Naive thymus-derived CD4-positive, alpha-beta T cell (primary cell): ENCODE results near the gene GABRB1. TPM values are rescaled to one million over a fixed set of nuclear protein-coding genes. Genes with fewer than 3 reads are reported as not detected.
"Not testable (repeated sequence)": the region's sequence is repeated elsewhere in the genome, so short reads cannot be mapped to it uniquely, and the experiment has no call there.

Experiments used
- ATAC-seq: fragments of 150-1000 bp; cut with Tn5 transposase; 2 replicates; pipeline ENCODE4 v1.10.0; 2021; ENCODE audit warnings: mild to moderate bottlenecking, moderate library complexity
- CTCF ChIA-PET: fragments of 350-600 bp; sonication (Branson Sonifier 250); formaldehyde crosslinking; loops from one replicate; lab custom pipeline; 2021; ENCODE audit warnings: antibody characterized with exemption; lab: Charles Lee
- POLR2A ChIA-PET: fragments of 350-600 bp; sonication (Branson Sonifier 250); formaldehyde crosslinking; loops from one replicate; lab custom pipeline; 2021; ENCODE audit warnings: antibody characterized with exemption, inconsistent platforms; lab: Charles Lee
- DNase-seq, 9 donors: peaks; one replicate each; pipeline versions ENCODE4 v3.0.0 to v3.0.0-alpha.2; 2020 to 2022; ENCODE audit warnings: mixed read lengths in 1 of 9
- H3K27ac ChIP-seq: one replicate; pipeline ENCODE4 v1.7.0; 2013; ENCODE audit warnings: mild to moderate bottlenecking, low read depth, low read length, moderate library complexity
- H3K27me3 ChIP-seq, 2 donors: one replicate each; pipeline ENCODE4 v1.7.0; 2013; ENCODE audit warnings: low read length in 2 of 2, mild to moderate bottlenecking in 2 of 2, moderate library complexity in 2 of 2; ENCODE audit not compliant: control insufficient read depth in 2 of 2, insufficient read depth in 2 of 2
- H3K36me3 ChIP-seq, 3 experiments: 1 replicate in 2 of 3; 2 replicates in 1 of 3; pipeline ENCODE4 v1.7.0; 2013; ENCODE audit warnings: low read length in 3 of 3, mild to moderate bottlenecking in 3 of 3, moderate library complexity in 1 of 3; ENCODE audit not compliant: insufficient read depth in 3 of 3, control insufficient read depth in 2 of 3
- H3K4me1 ChIP-seq, 2 donors: one replicate each; pipeline ENCODE4 v1.7.0; 2013; ENCODE audit warnings: low read length in 2 of 2, mild to moderate bottlenecking in 2 of 2, moderate library complexity in 1 of 2; ENCODE audit not compliant: control insufficient read depth in 2 of 2, insufficient read depth in 2 of 2
- H3K4me3 ChIP-seq: 2 replicates; pipeline ENCODE4 v1.7.0; 2013; ENCODE audit warnings: mild to moderate bottlenecking, low read length
- H3K9me3 ChIP-seq, 3 experiments: 1 replicate in 2 of 3; 2 replicates in 1 of 3; pipeline ENCODE4 v1.7.0; 2013; ENCODE audit warnings: low read length in 3 of 3; ENCODE audit not compliant: control insufficient read depth in 2 of 3
- H3K27ac Mint-ChIP-seq, 9 donors: one replicate each; pipeline ENCODE4 v1.8.0; 2020 to 2022; ENCODE audit warnings: mixed read lengths in 9 of 9, mild to moderate bottlenecking in 8 of 9, moderate library complexity in 5 of 9, inconsistent platforms in 2 of 9
- H3K27me3 Mint-ChIP-seq, 5 donors: one replicate each; pipeline ENCODE4 v1.8.0; 2021 to 2022; ENCODE audit warnings: mixed read lengths in 5 of 5, mild to moderate bottlenecking in 1 of 5
- H3K36me3 Mint-ChIP-seq, 5 donors: one replicate each; pipeline ENCODE4 v1.8.0; 2020 to 2022; ENCODE audit warnings: mixed read lengths in 5 of 5, mild to moderate bottlenecking in 3 of 5, inconsistent platforms in 1 of 5
- H3K4me1 Mint-ChIP-seq, 7 donors: one replicate each; pipeline ENCODE4 v1.8.0; 2020 to 2022; ENCODE audit warnings: mixed read lengths in 7 of 7, mild to moderate bottlenecking in 3 of 7, inconsistent platforms in 1 of 7
- H3K4me3 Mint-ChIP-seq, 10 donors: one replicate each; pipeline ENCODE4 v1.8.0; 2020 to 2022; ENCODE audit warnings: mild to moderate bottlenecking in 10 of 10, mixed read lengths in 10 of 10, moderate library complexity in 6 of 10, inconsistent platforms in 2 of 10
- H3K9me3 Mint-ChIP-seq, 11 donors: one replicate each; pipeline ENCODE4 v1.8.0; 2020 to 2022; ENCODE audit warnings: mixed read lengths in 11 of 11, mild to moderate bottlenecking in 4 of 11, inconsistent platforms in 1 of 11, moderate library complexity in 1 of 11
- intact Hi-C, 2 donors: fragments of 100-400 bp; cut with micrococcal nuclease; formaldehyde crosslinking; loops; one replicate each; pipeline ENCODE4 v1.15.1; 2023
- polyA plus RNA-seq, 2 donors: library from polyadenylated mRNA; unstranded; fragments of 300-500 nt; fragmentation: Illumina TruSeq; gene quantifications; one replicate each; pipeline ENCODE4 v1.2.3, GENCODE V29; 2021
- total RNA-seq, 6 experiments: library from RNA in 5 of 6; stranded (reverse) in 5 of 6; gene quantifications; 1 replicate in 5 of 6; 2 replicates in 1 of 6; pipeline ENCODE4 v1.2.3 and lab custom pipeline; 2021 to 2026

The GABRB1 gene
- total and polyA plus RNA-seq, 7 experiments from 2014 or later, result not detected

DNA sequence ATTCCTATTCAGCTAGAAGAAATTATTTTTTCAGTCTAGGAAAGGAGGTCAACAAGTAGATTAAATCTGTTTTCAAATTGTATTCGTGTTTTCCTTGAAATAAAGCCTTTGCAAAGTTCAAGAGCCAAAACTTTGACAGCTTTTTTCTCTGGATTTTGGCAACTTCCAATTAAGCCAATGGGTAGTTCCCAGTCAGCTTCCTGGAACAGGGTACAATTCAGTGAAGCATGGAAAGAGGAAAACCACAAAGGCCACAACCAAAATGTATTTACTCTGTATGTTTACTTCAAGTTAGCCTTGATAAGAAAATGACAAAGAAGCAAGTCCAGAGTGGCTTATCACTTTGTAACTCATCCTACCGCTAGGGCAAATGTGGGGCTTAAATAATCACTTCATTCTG is 243.5 kb downstream of the GABRB1 start:
- ChIA-PET POLR2A (no interaction called here), CTCF (no interaction called here)
- Histone ChIP-seq H3K9me3 (no peaks in the 10 kb centered on the region), H3K4me3 (no peak overlapping the region), H3K36me3 (no peaks in the 10 kb centered on the region), H3K27ac (no peak overlapping the region), H3K4me1 (no peaks in the 10 kb centered on the region), H3K27me3 (no peaks in the 10 kb centered on the region)
- no peak for DNase-seq
- Mint-ChIP-seq H3K4me3 (no peak overlapping the region), H3K4me1 (no peaks in the 10 kb centered on the region), H3K27ac (no peak overlapping the region), H3K9me3 (peaks cover 0 to 4% (median 0%) of the 10 kb centered on the region in 11 donors), H3K27me3 (peaks cover 0 to 8% (median 0%) of the 10 kb centered on the region in 5 donors), H3K36me3 (no peaks in the 10 kb centered on the region)
- no peak for ATAC-seq
- intact Hi-C loops, result no loop called here

DNA sequence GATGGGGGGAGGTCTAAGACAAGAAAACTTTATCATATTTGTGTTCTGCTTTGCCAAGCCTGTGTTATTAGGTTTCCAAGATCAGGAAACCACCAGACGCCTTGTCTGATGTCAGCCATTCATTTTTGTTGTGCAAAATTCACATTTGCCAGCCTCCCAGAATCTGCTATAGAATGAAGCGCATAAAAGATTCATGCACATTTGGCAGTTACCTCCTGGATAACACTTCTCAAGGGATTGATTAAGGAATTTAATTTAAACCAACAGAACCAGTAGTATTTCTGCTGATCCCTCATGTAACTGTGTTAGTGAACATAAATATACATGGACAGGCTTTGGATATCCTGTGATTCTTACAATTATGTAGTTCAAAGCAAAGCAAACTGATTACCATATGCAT is 244.2 kb downstream of the GABRB1 start:
- CTCF ChIA-PET, result no interaction called here
- H3K36me3 ChIP-seq, result no peaks in the 10 kb centered on the region
- intact Hi-C loops, result no loop called here

DNA sequence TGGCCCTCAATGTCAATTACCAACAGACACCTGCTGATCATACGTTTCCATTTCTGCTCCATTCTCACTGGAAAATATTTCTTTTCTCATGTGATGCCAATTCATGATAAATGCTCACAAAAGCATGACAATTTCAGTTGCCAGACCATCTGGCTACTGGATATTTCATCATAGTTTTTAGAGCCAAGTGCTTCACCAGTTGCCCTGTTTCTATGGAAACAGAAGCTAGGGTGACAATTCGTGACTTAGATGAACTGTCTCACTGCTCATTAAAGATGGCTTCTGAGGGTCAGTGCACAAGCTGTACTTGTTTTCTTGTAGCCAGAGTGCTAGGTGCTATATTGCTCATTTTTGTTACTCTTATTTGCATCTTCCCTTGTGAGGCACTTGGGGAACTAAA is 247.3 kb downstream of the GABRB1 start:
- intact Hi-C loops, result no loop called here
- no peak for ATAC-seq
- no peaks in the 10 kb centered on the region for H3K27me3 ChIP-seq
- Mint-ChIP-seq H3K4me1 (no peaks in the 10 kb centered on the region), H3K36me3 (no peaks in the 10 kb centered on the region), H3K9me3 (peaks cover 0 to 4% (median 0%) of the 10 kb centered on the region in 11 donors), H3K27me3 (peaks cover 0 to 11% (median 8%) of the 10 kb centered on the region in 5 donors), H3K27ac (no peak overlapping the region), H3K4me3 (no peak overlapping the region)
- H3K27ac ChIP-seq, result no peak overlapping the region
- no peaks in the 10 kb centered on the region for H3K36me3 ChIP-seq
- H3K4me3 ChIP-seq, result no peak overlapping the region
- no peak for DNase-seq
- H3K9me3 ChIP-seq, result no peaks in the 10 kb centered on the region
- CTCF ChIA-PET, result no interaction called here
- H3K4me1 ChIP-seq, result no peaks in the 10 kb centered on the region
- POLR2A ChIA-PET, result no interaction called here

More for the DNA sequence above, 244.2 kb downstream of the GABRB1 start:
- Mint-ChIP-seq H3K27ac (no peak overlapping the region), H3K4me3 (no peak overlapping the region), H3K27me3 (peaks cover 0 to 8% (median 0%) of the 10 kb centered on the region in 5 donors), H3K9me3 (peaks cover 0 to 4% (median 0%) of the 10 kb centered on the region in 11 donors), H3K36me3 (no peaks in the 10 kb centered on the region), H3K4me1 (no peaks in the 10 kb centered on the region)
- no peaks in the 10 kb centered on the region for H3K27me3 ChIP-seq
- POLR2A ChIA-PET, result no interaction called here
- H3K27ac ChIP-seq, result no peak overlapping the region
- no peaks in the 10 kb centered on the region for H3K9me3 ChIP-seq
- no peaks in the 10 kb centered on the region for H3K4me1 ChIP-seq
- ATAC-seq (no peak), DNase-seq (no peak)
- no peak overlapping the region for H3K4me3 ChIP-seq

DNA sequence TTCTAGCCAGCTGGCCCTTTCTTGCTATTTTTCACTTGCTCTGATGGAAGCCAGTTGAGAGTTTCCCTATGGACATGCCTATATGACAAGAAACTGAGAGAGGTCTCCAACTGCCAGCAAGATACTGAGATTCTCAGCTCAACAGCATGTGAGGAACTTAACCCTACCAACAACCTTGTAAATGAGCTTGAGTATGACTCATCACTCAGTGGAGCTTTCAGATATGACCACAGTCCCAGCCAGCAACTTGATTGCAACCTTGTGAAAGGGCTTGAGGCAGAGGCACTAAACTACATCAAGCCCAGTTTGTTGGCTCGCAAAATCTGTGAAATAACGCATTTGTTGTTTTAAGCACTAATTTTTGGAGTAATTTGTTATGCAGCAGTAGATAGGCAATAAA is 256.4 kb downstream of the GABRB1 start:
- Mint-ChIP-seq H3K27me3 (peaks cover 0 to 14% (median 10%) of the 10 kb centered on the region in 5 donors), H3K4me1 (no peaks in the 10 kb centered on the region), H3K9me3 (peaks cover 0 to 14% (median 3%) of the 10 kb centered on the region in 11 donors), H3K27ac (no peak overlapping the region), H3K36me3 (no peaks in the 10 kb centered on the region), H3K4me3 (no peak overlapping the region)
- CTCF ChIA-PET, result no interaction called here
- DNase-seq, result no peak
- POLR2A ChIA-PET, result no interaction called here
- intact Hi-C loops, result no loop called here
- no peaks in the 10 kb centered on the region for H3K9me3 ChIP-seq
- H3K36me3 ChIP-seq, result no peaks in the 10 kb centered on the region
- H3K4me3 ChIP-seq, result no peak overlapping the region
- ATAC-seq, result no peak
- no peak overlapping the region for H3K27ac ChIP-seq
- no peaks in the 10 kb centered on the region for H3K27me3 ChIP-seq
- no peaks in the 10 kb centered on the region for H3K4me1 ChIP-seq

DNA sequence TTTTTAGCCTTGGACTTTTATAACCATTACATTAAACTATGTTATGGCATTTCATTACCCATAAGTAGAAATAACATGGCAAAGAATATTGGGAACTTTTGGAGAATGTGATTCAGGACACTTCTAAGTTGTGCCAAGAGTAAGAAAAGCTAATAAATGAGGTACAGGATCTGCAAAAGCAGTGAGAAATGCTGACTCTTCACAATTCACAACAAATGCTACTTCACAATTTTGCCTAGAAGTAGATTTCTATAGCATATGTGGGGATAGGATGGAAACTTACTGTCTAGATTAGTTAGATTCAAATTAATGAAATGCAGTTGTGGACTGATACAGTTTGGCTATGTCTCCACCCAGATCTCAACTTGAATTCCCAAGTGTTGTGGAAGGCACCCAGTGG is 258.4 kb downstream of the GABRB1 start:
- intact Hi-C loops, result no loop called here
- H3K4me3 Mint-ChIP-seq, result no peak overlapping the region
- DNase-seq (no peak), ATAC-seq (no peak)
- no peak overlapping the region for H3K27ac Mint-ChIP-seq
- H3K9me3 Mint-ChIP-seq, result peaks cover 0 to 11% (median 0%) of the 10 kb centered on the region in 11 donors
- no peaks in the 10 kb centered on the region for H3K9me3 ChIP-seq
- H3K27me3 Mint-ChIP-seq, result peaks cover 0 to 14% (median 7%) of the 10 kb centered on the region in 5 donors
- H3K27me3 ChIP-seq, result no peaks in the 10 kb centered on the region
- H3K36me3 Mint-ChIP-seq, result no peaks in the 10 kb centered on the region
- no peak overlapping the region for H3K4me3 ChIP-seq
- H3K4me1 Mint-ChIP-seq, result no peaks in the 10 kb centered on the region
- ChIA-PET POLR2A (no interaction called here), CTCF (no interaction called here)
- no peak overlapping the region for H3K27ac ChIP-seq
- H3K4me1 ChIP-seq, result no peaks in the 10 kb centered on the region
- no peaks in the 10 kb centered on the region for H3K36me3 ChIP-seq

DNA sequence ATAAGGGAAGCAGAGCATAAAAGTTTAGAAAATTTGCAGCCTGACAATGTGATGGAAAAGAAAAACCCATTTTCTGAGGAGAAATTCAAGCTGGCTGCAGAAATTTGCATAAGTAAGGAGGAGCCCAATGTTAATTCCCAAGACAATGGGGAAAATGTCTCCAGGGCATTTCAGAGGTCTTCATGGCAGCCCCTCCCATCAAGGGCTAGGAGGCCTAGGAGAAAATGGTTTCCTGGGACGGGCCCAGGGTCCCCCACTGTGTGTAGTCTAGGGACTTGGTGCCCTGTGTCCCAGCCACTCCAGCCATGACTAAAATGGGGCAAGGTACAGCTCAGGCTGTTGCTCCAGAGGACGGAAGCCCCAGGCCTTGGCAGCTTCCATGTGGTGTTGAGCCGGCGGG is 259.5 kb downstream of the GABRB1 start:
- POLR2A ChIA-PET, H3K36me3 Mint-ChIP-seq, H3K27ac Mint-ChIP-seq: not testable (repeated sequence)

DNA sequence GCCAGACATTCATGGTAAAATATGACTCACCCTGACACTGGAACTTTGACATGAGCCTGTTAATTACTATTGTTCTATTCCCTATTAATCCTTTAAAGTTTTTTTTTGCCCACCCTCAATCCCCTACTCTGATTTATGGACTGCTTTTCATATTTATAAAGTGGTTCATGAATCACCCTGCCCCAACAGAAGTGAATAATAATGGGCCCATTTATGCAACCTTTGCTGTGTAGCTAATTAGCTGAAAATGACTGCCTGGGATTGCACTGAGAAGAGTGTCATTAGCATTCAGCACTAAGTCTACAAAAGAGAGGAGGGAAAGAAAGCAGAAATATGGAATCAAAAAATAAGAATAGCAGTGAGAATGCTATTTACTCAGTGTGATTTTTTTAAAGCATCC is 277.8 kb downstream of the GABRB1 start:
- Mint-ChIP-seq H3K9me3 (peaks cover 0 to 1% (median 0%) of the 10 kb centered on the region in 11 donors), H3K36me3 (no peaks in the 10 kb centered on the region), H3K27me3 (peaks cover 0 to 14% (median 8%) of the 10 kb centered on the region in 5 donors), H3K4me1 (no peaks in the 10 kb centered on the region), H3K4me3 (no peak overlapping the region), H3K27ac (no peak overlapping the region)
- Histone ChIP-seq H3K4me1 (no peaks in the 10 kb centered on the region), H3K27ac (no peak overlapping the region), H3K4me3 (no peak overlapping the region), H3K27me3 (no peaks in the 10 kb centered on the region), H3K9me3 (no peaks in the 10 kb centered on the region), H3K36me3 (no peaks in the 10 kb centered on the region)
- no peak for ATAC-seq
- intact Hi-C loops, result no loop called here
- no peak for DNase-seq
- ChIA-PET POLR2A (no interaction called here), CTCF (no interaction called here)

More for the DNA sequence above, 259.5 kb downstream of the GABRB1 start:
- H3K4me3 Mint-ChIP-seq, H3K4me3 ChIP-seq, DNase-seq, H3K27me3 ChIP-seq, H3K4me1 Mint-ChIP-seq, CTCF ChIA-PET, H3K4me1 ChIP-seq, intact Hi-C loops, H3K27ac ChIP-seq, ATAC-seq, H3K36me3 ChIP-seq, H3K9me3 ChIP-seq: not testable (repeated sequence)
- Mint-ChIP-seq H3K9me3 (peaks cover 0 to 11% (median 3%) of the 10 kb centered on the region in 11 donors), H3K27me3 (peaks cover 0 to 15% (median 7%) of the 10 kb centered on the region in 5 donors)
